GM21619 (cell line): ENCODE measurements around the gene SYNPO2.

ENCODE experiments used
- ATAC-seq: cut with Tn5 transposase; IDR thresholded peaks from one replicate; pipeline ENCODE4 v1.9.1; 2021; ENCODE audit not compliant: unreplicated experiment

The SYNPO2 gene

DNA sequence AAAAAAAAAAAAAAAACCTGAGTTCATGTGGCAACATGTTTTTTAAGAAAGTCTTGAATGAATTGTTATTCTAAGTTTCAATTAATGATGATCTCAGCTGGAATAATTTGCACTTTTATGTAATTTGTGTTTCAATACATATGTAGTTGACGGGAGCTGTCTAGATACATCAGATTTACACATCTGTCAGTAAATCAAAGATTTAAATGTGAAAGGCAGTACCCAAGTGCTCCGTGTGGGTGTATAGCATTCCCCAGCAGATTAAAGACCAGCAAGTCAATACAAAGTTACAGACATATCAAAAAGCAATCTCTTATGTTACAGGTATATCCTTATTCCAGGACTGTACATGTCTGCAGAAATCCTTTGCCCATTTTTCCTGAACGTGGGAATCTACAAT lies 35.2 kb downstream of the SYNPO2 start:
- no peak for ATAC-seq

DNA sequence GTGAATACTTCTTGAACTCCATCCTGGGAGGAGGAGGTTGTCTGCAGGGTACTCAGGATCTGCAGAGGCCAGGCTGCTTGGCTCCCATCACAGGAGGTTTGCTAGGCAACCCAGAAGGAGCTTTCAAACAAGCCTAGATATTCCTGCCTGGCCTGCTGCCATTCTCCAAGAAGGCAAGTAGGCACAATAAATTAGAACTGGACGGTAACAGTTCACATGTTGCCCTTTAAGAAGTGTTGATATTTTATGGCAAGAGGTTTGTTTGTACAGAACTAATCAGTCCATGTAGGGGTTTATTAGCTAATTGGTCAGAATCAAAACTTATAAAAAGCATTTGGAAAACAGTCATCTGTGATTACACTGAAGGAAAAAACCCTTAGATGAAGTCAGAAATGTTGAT lies 39.3 kb downstream of the SYNPO2 start:
- ATAC-seq, result no peak

DNA sequence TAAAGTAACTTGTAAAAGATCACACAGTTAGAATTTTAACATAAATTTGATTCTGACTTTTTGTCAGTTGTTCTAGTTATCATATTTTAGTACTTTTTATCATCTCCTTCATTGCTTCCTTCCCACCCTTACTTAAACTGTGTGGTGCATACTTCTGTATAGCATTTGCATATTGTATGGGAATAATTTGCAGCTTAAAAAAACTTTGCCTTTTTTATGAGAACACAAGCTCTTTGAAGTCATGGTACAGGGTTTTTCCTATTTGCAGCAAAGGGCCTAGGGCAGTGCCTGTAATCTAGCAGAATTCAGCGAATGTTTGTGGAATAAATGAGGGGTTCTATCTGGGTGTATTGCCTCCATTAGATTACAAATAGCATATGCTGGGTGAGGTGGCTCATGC lies 41.6 kb downstream of the SYNPO2 start:
- no peak for ATAC-seq

DNA sequence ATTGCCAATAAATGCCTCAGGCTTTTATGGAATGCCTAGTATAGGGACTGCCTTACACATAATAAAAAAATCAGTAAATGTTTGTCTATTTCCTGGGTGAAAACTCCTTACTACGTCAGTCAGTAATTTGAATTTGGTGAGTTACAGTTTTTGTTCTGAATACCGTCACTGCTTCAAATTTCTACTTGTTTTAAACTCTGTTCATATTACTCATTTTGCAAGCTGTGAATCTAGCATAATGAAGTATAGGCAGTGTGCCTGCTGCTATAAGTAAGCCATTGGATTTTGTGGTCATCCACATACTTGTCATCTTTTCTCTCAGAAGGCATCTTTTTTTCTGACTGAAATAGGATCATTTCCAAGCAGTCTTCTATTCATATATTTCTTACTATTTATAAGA lies 43.1 kb downstream of the SYNPO2 start:
- ATAC-seq, result no peak

DNA sequence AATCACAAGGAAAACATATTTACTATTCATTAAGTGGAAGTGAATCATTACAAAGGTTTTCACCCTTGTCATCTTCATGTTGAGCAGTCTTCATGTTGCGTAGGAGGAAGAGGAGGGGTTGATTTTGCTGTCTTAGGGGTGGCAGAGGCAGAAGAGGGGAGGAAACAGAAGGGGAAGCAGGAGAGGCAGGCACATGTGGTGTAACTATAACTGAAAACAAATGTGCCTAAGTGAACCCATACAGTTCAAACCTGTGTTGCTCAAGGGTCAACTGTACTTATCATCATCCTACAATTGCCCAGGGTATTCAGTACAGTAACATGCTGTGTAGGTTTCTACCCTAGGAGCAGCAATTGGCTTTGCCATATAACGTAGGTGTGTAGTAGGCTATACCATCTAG lies 47.2 kb downstream of the SYNPO2 start:
- no peak for ATAC-seq

DNA sequence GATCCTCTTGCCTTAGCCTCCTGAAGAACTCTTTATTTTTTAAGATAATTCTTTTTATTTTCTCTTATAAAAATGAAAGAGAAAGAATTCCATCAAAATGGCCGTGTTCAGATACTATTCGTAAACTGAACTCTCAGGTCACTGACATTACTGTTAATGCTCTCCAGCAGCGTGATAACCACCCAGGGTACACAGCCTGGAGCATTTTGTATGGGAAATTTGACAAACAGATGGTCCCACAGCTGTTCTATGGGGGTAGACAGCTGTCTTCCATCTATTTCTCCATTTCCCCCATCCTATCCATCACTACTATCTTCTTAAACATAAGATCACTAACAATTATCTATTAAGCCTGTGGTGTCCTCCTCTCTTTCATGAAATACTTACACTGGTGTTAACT lies 47.8 kb downstream of the SYNPO2 start:
- no peak for ATAC-seq

DNA sequence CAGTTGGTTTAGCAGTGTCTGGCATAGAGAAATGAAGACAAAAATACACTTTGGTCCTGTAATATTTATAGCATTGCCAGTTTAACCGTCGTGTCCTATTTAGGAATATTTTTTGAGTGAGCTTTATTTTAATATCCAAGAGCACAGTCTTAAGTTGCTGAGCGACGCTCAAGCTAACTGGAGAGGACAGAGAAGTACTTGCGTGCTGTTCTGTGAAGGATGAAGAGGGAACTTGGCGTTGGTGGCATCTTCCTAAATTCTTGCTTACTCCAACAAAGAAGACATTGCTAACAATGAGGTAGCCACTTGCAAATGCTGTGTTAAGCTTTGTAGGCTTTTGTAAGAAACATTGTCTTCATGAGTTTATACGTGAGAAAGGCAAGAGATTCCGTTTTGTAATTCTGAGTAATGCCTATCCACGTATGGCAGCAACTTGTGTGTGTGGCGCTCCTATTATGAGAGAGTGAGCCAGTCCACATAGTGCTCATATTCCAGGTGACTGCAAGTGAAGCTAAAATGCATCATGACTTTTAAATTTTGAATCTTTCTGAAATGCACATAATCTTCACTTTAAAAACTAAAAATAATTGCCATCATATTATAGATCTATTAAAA lies 50.6 kb downstream of the SYNPO2 start:
- ATAC-seq, result no peak

GRCh38 chr4:118941149-118941548 lies 52.5 kb downstream of the SYNPO2 start:
- ATAC-seq, result no peak

DNA sequence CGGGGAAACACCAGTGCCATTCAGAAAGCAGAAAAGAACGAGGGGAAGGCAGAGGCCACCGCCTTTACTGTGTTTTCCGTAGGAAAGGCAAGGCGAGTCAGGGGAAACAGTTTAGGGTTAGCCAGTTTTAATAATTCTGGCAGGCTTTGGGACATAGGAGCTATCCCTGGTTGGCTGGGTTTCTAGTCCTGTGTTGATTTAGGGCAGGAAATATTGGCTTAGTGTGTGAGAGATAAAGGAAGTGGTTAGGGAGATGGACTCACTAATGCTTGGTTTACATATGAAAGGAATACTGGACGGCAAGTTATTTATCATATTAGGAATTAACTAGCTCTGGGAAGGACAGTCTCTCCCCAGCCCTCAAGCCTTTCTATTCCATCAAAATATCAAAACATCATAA lies 53.1 kb downstream of the SYNPO2 start:
- ATAC-seq, result no peak

DNA sequence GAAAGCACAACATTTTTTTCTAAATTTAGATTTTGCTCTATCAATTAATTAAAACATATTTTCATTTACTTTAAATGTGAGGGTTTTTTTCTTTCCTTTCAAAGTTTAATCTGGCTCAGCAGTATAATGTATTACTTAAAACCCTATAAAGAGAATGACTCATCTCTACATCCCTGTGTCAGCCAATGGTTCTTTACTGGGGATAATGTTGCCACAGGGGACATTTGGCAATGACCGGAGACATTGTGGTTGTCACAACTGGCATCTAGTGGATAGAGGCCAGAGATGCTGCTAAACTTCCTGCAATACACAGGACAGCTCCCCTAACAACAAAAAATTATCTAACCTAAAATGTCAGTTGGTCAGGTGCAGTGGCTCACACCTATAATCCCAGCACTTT lies 53.8 kb downstream of the SYNPO2 start:
- no peak for ATAC-seq

GRCh38 chr4:118947095-118947494 lies 58.4 kb downstream of the SYNPO2 start:
- ATAC-seq, result no peak

- ATAC-seq, result no peak
Observed at GRCh38 chr4:118948545-118949144, 60.0 kb downstream of the SYNPO2 start.

DNA sequence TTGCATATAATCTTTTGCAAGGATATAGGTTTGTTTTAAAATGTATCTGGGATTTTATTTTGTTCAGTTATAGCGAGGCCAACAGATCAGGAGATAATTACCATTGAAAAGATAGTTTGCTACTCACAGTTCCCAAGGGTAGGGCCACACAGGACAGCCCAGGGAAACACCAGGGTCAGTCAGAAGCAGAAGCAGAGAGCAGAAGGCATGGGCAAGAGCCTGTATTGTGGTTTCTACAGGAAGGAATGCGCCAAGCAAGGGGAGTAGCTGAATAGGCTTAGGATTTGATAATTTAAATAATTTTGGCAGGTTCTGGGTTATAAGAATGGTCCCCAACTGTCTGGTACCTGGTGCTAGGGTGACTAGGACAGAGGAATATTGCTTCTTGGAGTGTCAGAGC lies 61.6 kb downstream of the SYNPO2 start:
- ATAC-seq, result no peak

DNA sequence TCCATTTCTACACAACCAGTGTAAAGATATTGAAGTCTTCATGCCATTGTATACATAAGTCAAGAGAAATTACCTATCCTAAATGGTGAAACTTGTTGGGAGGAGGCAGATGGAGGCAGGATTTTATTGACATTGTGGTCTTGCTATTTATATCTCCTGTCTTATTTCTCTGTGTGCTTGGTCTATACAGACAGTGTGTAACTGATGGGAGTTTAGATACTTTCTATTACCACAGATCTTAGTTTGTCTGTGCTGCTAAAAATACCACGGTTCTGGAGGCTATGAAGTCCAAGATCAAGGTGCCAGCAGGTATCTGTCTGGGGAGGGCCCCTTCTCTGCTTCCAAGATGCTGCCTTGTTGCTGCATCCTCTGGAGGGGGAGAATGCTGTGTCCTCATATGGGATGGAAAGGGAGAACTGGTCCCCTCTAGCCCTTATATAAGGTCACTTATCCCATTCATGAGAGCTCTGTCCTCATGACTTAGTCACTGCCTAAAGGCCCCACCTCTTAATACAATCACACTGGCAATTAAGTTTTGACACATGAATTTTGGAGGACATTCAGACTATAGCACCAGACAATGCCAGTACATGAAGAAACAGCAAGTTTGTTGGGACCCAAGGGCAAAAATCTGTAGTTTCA lies 62.4 kb downstream of the SYNPO2 start:
- ATAC-seq, result no peak

- ATAC-seq, result no peak
Observed at GRCh38 chr4:118953276-118953675, 64.6 kb downstream of the SYNPO2 start.

- ATAC-seq, result no peak
Observed at GRCh38 chr4:118954246-118954645, 65.6 kb downstream of the SYNPO2 start.

GRCh38 chr4:118955515-118955914 lies 66.9 kb downstream of the SYNPO2 start:
- no peak for ATAC-seq

- ATAC-seq, result no peak
Observed at GRCh38 chr4:118957722-118958445, 69.2 kb downstream of the SYNPO2 start.

DNA sequence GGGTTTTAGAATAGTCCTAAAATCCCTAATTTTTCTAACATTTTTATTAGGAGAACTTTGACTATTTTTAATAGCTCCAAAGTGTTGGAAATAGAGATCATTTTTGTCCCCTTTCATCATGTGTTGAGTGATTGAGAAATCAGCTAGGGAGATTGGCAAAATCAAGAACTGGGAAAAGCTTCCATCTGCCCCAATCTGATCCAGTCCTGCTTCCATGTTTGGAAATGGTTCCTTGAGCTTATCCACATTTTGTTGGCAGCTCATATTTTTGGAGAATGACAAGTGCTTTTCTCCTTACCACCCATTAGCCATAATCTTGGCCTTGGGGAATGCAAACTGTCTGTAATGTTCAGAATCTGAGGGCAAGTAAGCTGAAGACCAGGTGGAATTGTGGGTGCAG lies 73.9 kb downstream of the SYNPO2 start:
- ATAC-seq, result no peak

DNA sequence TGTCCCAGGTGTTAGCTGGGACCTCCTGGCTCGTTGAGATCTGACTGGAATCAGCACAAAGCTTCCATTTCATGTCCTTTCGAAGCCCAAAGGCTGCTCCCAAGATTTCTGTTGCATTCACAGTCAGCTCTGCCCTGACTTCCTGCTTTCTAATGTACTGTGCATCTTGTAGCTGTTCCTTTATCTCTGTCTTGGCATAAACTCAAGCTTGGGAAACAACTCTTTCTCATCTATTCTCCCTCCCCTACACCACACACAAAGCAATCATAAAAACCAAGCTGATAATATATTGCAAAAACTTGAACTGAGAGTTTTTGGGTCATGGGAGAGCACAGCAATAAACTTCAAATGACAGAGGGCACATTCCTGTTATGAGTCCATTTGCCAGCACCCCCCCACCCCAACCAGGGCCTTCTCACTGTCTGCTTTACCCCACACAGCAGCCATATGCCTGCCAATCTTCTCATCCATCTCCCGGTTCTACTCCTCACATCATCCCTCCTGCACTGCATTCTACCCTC lies 76.3 kb downstream of the SYNPO2 start:
- ATAC-seq, result no peak

- ATAC-seq, result no peak
Observed at GRCh38 chr4:118967393-118967792, 78.7 kb downstream of the SYNPO2 start.

DNA sequence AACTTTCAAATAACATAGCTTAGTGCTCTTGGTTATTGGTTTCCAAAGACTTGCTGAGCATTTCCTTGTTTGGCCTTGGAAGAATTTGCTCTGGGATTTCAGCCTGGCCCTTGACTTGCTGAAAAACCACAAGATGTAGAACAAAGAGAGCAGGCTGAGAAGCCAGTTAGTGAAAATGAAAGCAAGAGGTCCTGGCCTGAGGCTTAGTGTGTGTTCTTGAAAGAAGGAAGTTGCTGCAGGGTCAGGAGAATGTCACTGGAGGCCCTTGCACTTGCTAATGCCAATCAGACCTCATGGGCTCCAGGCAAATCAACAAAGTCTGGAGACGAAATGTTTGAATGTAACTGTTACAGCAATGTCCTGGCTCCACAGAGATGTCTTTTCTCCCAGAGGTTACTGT lies 79.4 kb downstream of the SYNPO2 start:
- peak; percentile 100 for ATAC-seq
